ENCODE data around the gene DSE. TPM values are rescaled to one million over a fixed set of nuclear protein-coding genes. Genes with fewer than 3 reads are reported as not detected.

The DSE gene
- total RNA-seq, 1 donor from 2014 or later: 82.7 TPM

GRCh38 chr6:116404696-116405095 is 33.9 kb downstream of the DSE start:
- DNase-seq (ENCODE audit: low spot score) (no peak), ATAC-seq (peak; percentile 30)
- intact Hi-C loops (cut with DNase I): no loop called here

DNA sequence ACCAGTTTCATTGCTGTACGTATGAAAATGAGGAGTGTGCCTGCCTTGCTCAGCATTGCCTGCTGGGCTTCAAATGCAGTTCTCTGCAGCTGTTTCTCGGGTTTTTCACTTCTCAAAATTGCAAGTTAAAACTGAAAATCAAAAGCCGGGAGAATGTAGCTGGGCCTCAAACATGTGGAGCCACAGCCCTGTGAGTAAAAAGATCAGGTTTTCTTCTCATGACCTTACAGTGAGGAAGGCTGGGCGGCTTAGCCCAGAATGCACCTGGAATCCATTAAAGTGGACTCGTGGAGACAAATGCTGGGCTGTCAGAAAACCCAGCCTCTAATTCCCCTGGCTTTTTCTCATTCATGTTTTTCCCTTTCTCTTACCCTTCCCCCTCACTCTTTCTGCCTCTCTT is 34.4 kb downstream of the DSE start:
- DNase-seq (ENCODE audit: low spot score) (peak; percentile 67), ATAC-seq (peak; percentile 93)
- intact Hi-C loops (cut with DNase I): no loop called here

- DNase-seq (ENCODE audit: low spot score) (no peak), ATAC-seq (peak; percentile 51)
- intact Hi-C loops (cut with DNase I): no loop called here
These were observed 35.1 kb downstream of the DSE start for GRCh38 chr6:116405652-116406356.

- no peak for ATAC-seq
- DNase-seq (ENCODE audit: low spot score): no peak
- intact Hi-C loops (cut with DNase I): no loop called here
These were observed 36.1 kb downstream of the DSE start for GRCh38 chr6:116406678-116407345.

- DNase-seq (ENCODE audit: low spot score): no peak
- ATAC-seq: no peak
- intact Hi-C loops (cut with DNase I): no loop called here
These were observed 37.7 kb downstream of the DSE start for GRCh38 chr6:116408491-116408890.

GRCh38 chr6:116409756-116410155 is 39.0 kb downstream of the DSE start:
- ATAC-seq: no peak
- intact Hi-C loops (cut with DNase I): no loop called here
- no peak for DNase-seq (ENCODE audit: low spot score)

GRCh38 chr6:116411284-116411623 is 40.5 kb downstream of the DSE start:
- DNase-seq (ENCODE audit: low spot score): no peak

GRCh38 chr6:116412270-116412669 is 41.5 kb downstream of the DSE start:
- peak; percentile 83 for ATAC-seq
- no peak for DNase-seq (ENCODE audit: low spot score)
- intact Hi-C loops (cut with DNase I): no loop called here

More at GRCh38 chr6:116411284-116411623, 40.5 kb downstream of the DSE start:
- intact Hi-C loops (cut with DNase I): no loop called here
- peak; percentile 72 for ATAC-seq

DNA sequence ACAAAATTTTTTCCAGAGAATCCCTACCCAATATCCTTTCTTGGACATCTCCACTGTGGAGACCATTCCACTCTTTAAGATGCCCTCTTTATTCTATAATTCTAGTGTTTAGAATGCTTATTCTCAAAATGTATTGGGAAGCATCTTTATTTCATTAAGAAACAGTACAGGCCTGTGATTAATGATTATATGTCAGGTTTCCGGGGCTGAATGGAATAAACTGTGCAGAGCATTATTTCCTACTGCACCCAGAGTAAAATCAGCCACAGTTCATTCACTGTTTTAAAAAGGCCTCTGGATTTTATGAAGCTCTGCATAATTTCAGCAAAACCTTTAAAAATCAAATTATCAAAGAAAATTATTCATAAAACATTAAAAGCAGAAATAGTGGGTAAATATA is 42.6 kb downstream of the DSE start:
- intact Hi-C loops (cut with DNase I): no loop called here
- no peak for ATAC-seq

GRCh38 chr6:116417661-116418060 is 46.9 kb downstream of the DSE start:
- no peak for ATAC-seq
- intact Hi-C loops (cut with DNase I): loop anchor here (5.0 kb wide), 1 partner anchor 985 kb away; no protein-coding TSS in a partner anchor
- DNase-seq (ENCODE audit: low spot score): no peak

More for the DNA sequence above, 42.6 kb downstream of the DSE start:
- no peak for DNase-seq (ENCODE audit: low spot score)

GRCh38 chr6:116419069-116419786 is 48.5 kb downstream of the DSE start:
- ATAC-seq (no peak), DNase-seq (ENCODE audit: low spot score) (no peak)
- intact Hi-C loops (cut with DNase I): loop anchor here (5.0 kb wide), 1 partner anchor 983 kb away; no protein-coding TSS in a partner anchor

GRCh38 chr6:116420341-116420740 is 49.6 kb downstream of the DSE start:
- intact Hi-C loops (cut with DNase I): no loop called here
- ATAC-seq: no peak

GRCh38 chr6:116422238-116422637 is 51.5 kb downstream of the DSE start:
- intact Hi-C loops (cut with DNase I): no loop called here
- no peak for DNase-seq (ENCODE audit: low spot score)
- no peak for ATAC-seq

More at GRCh38 chr6:116420341-116420740, 49.6 kb downstream of the DSE start:
- no peak for DNase-seq (ENCODE audit: low spot score)

DNA sequence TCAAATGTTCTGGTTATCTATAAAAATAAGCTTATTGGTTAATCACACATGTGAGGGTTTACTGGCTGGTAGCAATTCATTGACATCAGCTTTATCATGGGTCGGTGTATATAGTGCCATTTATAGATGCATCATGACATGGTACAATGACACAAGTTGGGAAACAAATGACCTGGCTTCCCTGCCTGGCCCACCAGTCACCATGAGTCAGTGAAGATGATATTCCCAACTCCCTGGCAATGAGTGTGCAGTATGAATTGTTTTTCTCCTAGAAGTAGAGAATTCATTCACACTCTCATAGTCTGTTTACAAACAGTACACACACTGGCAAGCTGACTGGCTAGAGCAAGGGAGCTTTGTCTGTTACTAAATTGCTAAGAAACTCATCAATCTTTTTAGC is 53.3 kb downstream of the DSE start:
- no peak for DNase-seq (ENCODE audit: low spot score)
- ATAC-seq: no peak
- intact Hi-C loops (cut with DNase I): no loop called here

GRCh38 chr6:116426551-116426950 is 55.8 kb downstream of the DSE start:
- no peak for ATAC-seq
- intact Hi-C loops (cut with DNase I): no loop called here
- DNase-seq (ENCODE audit: low spot score): no peak

- DNase-seq (ENCODE audit: low spot score) (no peak), ATAC-seq (no peak)
- intact Hi-C loops (cut with DNase I): no loop called here
These were observed 58.4 kb downstream of the DSE start for GRCh38 chr6:116429111-116429510.

GRCh38 chr6:116430860-116431259 is 60.1 kb downstream of the DSE start:
- no peak for DNase-seq (ENCODE audit: low spot score)
- intact Hi-C loops (cut with DNase I): no loop called here
- ATAC-seq: no peak

DNA sequence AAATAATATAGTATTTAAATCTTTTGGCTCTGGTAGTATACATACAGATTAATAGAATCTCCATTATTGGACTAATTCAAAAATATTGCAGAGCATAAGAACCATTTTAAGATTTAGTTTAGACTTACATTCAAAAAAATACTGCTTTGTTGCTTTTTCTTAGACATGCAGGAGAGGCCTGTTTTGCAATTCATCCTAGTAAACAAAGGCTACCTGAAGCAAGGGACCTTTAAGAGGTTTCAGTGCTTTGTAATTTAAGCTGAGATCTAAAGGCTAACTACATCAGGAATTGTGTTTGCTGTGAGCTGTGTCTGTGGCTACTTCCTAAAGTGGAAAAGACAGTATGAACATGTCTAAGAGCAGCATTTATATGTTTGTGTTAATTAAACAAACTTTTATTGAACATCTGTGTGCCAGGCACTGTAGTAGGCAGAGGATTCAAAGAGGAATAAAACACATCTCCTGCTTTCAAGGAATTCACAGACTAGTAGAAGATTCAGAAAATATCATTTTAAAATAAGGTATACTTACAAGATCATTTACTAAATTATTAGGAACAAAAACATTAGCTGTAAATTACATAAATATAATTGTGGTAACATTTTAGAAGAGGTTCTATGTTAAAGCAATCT is 61.3 kb downstream of the DSE start:
- ATAC-seq (no peak), DNase-seq (ENCODE audit: low spot score) (no peak)
- intact Hi-C loops (cut with DNase I): no loop called here

- intact Hi-C loops (cut with DNase I): no loop called here
- ATAC-seq (no peak), DNase-seq (ENCODE audit: low spot score) (no peak)
These were observed 62.5 kb downstream of the DSE start for GRCh38 chr6:116433206-116433712.

Measured in sciatic nerve (tissue), 2 donors.